ENCODE measurements around the gene SORCS1. TPM values are rescaled to one million over a fixed set of nuclear protein-coding genes. Genes with fewer than 3 reads are reported as not detected.

SORCS1 gene
- total RNA-seq, 1 experiment from 2014 or later = 0.11 TPM

GRCh38 chr10:107141524-107142061 lies 22.9 kb downstream of the SORCS1 start:
- no peaks in the 10 kb centered on the region for H3K4me1 ChIP-seq (ENCODE audit: insufficient read depth, low read length)
- ChIA-PET POLR2A (ENCODE audit: unreplicated experiment) (no interaction called here), CTCF (no interaction called here)
- peaks cover 27% of the 10 kb centered on the region for H3K27me3 ChIP-seq (ENCODE audit: low read length)
- no peaks in the 10 kb centered on the region for H3K9me3 ChIP-seq (ENCODE audit: low read length)
- DNase-seq (no peak), ATAC-seq (no peak)
- H3K9me2 ChIP-seq (replicated peaks; ENCODE audit: low read length) = no peaks in the 10 kb centered on the region
- H3K9ac ChIP-seq (ENCODE audit: low read length) = no peak overlapping the region
- H2AFZ ChIP-seq (ENCODE audit: low read length) = no peak overlapping the region
- no peaks in the 10 kb centered on the region for H3K79me2 ChIP-seq (ENCODE audit: low read length)
- TF ChIP-seq EZH2phosphoT487 (IDR thresholded peaks at IDR 0.05; ENCODE audit: borderline replicate concordance, low read length) (no peak), EZH2 (IDR thresholded peaks at IDR 0.05; ENCODE audit: low read length, unreplicated experiment) (no peak), CTCF (conservative IDR thresholded peaks at IDR 0.05; ENCODE audit: low read depth, low read length) (no peak)
- H4K20me1 ChIP-seq (ENCODE audit: low read length) = no peaks in the 10 kb centered on the region
- no peak overlapping the region for H3K4me2 ChIP-seq (ENCODE audit: low read length)
- no peaks in the 10 kb centered on the region for H3K36me3 ChIP-seq (ENCODE audit: low read depth, low read length)
- no peak overlapping the region for H3K27ac ChIP-seq (ENCODE audit: low read length)
- intact Hi-C loops (cut with micrococcal nuclease) = no loop called here
- no peaks in the 10 kb centered on the region for H3F3A ChIP-seq (ENCODE audit: low read length, unreplicated experiment)
- BruUV-seq (replicated peaks) = no TSS peak
- no peak overlapping the region for H3K4me3 ChIP-seq (ENCODE audit: low read length)

GRCh38 chr10:107139237-107139636 lies 25.3 kb downstream of the SORCS1 start:
- H3K27ac ChIP-seq (ENCODE audit: low read length) = no peak overlapping the region
- DNase-seq (no peak), ATAC-seq (no peak)
- intact Hi-C loops (cut with micrococcal nuclease) = no loop called here
- ChIA-PET CTCF (interaction anchor here (0.5 kb wide), 1 partner anchor 54 kb away, joined by 3 read pairs; no protein-coding TSS in a partner anchor), POLR2A (ENCODE audit: unreplicated experiment) (no interaction called here)
- no peaks in the 10 kb centered on the region for H3K9me2 ChIP-seq (replicated peaks; ENCODE audit: low read length)
- H3K79me2 ChIP-seq (ENCODE audit: low read length) = no peaks in the 10 kb centered on the region
- no peaks in the 10 kb centered on the region for H3K36me3 ChIP-seq (ENCODE audit: low read depth, low read length)
- no peak for TF ChIP-seq EZH2 (IDR thresholded peaks at IDR 0.05; ENCODE audit: low read length, unreplicated experiment)
- TF ChIP-seq EZH2phosphoT487 (IDR thresholded peaks at IDR 0.05; ENCODE audit: borderline replicate concordance, low read length) = no peak
- TF ChIP-seq CTCF (conservative IDR thresholded peaks at IDR 0.05; ENCODE audit: low read depth, low read length) = no peak
- no peak overlapping the region for H2AFZ ChIP-seq (ENCODE audit: low read length)
- no peaks in the 10 kb centered on the region for H3K4me1 ChIP-seq (ENCODE audit: insufficient read depth, low read length)
- no peak overlapping the region for H3K4me2 ChIP-seq (ENCODE audit: low read length)
- H3F3A ChIP-seq (ENCODE audit: low read length, unreplicated experiment) = no peaks in the 10 kb centered on the region
- H3K27me3 ChIP-seq (ENCODE audit: low read length) = peaks cover 29% of the 10 kb centered on the region
- BruUV-seq (replicated peaks) = no TSS peak
- H4K20me1 ChIP-seq (ENCODE audit: low read length) = no peaks in the 10 kb centered on the region
- H3K4me3 ChIP-seq (ENCODE audit: low read length) = no peak overlapping the region
- H3K9ac ChIP-seq (ENCODE audit: low read length) = no peak overlapping the region
- H3K9me3 ChIP-seq (ENCODE audit: low read length) = no peaks in the 10 kb centered on the region

- no TSS peak for BruUV-seq (replicated peaks)
Observed at GRCh38 chr10:107133656-107134055, 30.9 kb downstream of the SORCS1 start.

More at GRCh38 chr10:107133656-107134055, 30.9 kb downstream of the SORCS1 start:
- no peak overlapping the region for H2AFZ ChIP-seq (ENCODE audit: low read length)
- DNase-seq (no peak), ATAC-seq (no peak)
- H3K79me2 ChIP-seq (ENCODE audit: low read length) = no peaks in the 10 kb centered on the region
- TF ChIP-seq CTCF (conservative IDR thresholded peaks at IDR 0.05; ENCODE audit: low read depth, low read length) (no peak), EZH2phosphoT487 (IDR thresholded peaks at IDR 0.05; ENCODE audit: borderline replicate concordance, low read length) (no peak), EZH2 (IDR thresholded peaks at IDR 0.05; ENCODE audit: low read length, unreplicated experiment) (no peak)
- no peaks in the 10 kb centered on the region for H3K36me3 ChIP-seq (ENCODE audit: low read depth, low read length)
- H3K9me3 ChIP-seq (ENCODE audit: low read length) = no peaks in the 10 kb centered on the region
- no peak overlapping the region for H3K27ac ChIP-seq (ENCODE audit: low read length)
- POLR2A ChIA-PET (ENCODE audit: unreplicated experiment) = no interaction called here
- H4K20me1 ChIP-seq (ENCODE audit: low read length) = no peaks in the 10 kb centered on the region
- no peak overlapping the region for H3K4me3 ChIP-seq (ENCODE audit: low read length)
- no peak overlapping the region for H3K9ac ChIP-seq (ENCODE audit: low read length)
- intact Hi-C loops (cut with micrococcal nuclease) = no loop called here
- H3K4me1 ChIP-seq (ENCODE audit: insufficient read depth, low read length) = no peaks in the 10 kb centered on the region
- no peak overlapping the region for H3K4me2 ChIP-seq (ENCODE audit: low read length)
- CTCF ChIA-PET = no interaction called here
- H3K27me3 ChIP-seq (ENCODE audit: low read length) = peaks cover 74% of the 10 kb centered on the region
- H3F3A ChIP-seq (ENCODE audit: low read length, unreplicated experiment) = no peaks in the 10 kb centered on the region
- no peaks in the 10 kb centered on the region for H3K9me2 ChIP-seq (replicated peaks; ENCODE audit: low read length)
